AML-193 (cell line): ENCODE results near the gene NUP160.
"Not testable (repeated sequence)": the region's sequence is repeated elsewhere in the genome, so short reads cannot be mapped to it uniquely, and the experiment has no call there.

Source experiments
- DNase-seq, 2 experiments: peaks; one replicate each; lab custom pipeline; 2025; lab: John Stamatoyannopoulos, UW

The NUP160 gene

GRCh38 chr11:47847892-47848699 lies at the start of gene NUP160:
TSS of gene NUP160 (minus strand) at chr11:47848350. CDS start at chr11:47848318, 32 bp downstream.
- DNase-seq, result peak; percentile 51 to 70

GRCh38 chr11:47896199-47896598 lies 48.0 kb upstream of the NUP160 start:
- no peak for DNase-seq

GRCh38 chr11:47895035-47895434 lies 46.9 kb upstream of the NUP160 start:
- no peak for DNase-seq

GRCh38 chr11:47892546-47893276 lies 44.6 kb upstream of the NUP160 start:
- not testable (repeated sequence) for DNase-seq

GRCh38 chr11:47891886-47892285 lies 43.7 kb upstream of the NUP160 start:
- no peak for DNase-seq

GRCh38 chr11:47889714-47890441 lies 41.7 kb upstream of the NUP160 start:
- DNase-seq, result no peak

- no peak for DNase-seq
These were observed 39.9 kb upstream of the NUP160 start for GRCh38 chr11:47887910-47888569.

GRCh38 chr11:47886096-47886495 lies 37.9 kb upstream of the NUP160 start:
- DNase-seq, result no peak

GRCh38 chr11:47882437-47882836 lies 34.3 kb upstream of the NUP160 start:
- DNase-seq, result not testable (repeated sequence)

- no peak for DNase-seq
These were observed 33.0 kb upstream of the NUP160 start for GRCh38 chr11:47881145-47881544.

GRCh38 chr11:47879259-47880158 lies 31.4 kb upstream of the NUP160 start:
- DNase-seq, result no peak

GRCh38 chr11:47875858-47876257 lies 27.7 kb upstream of the NUP160 start:
- not testable (repeated sequence) for DNase-seq

GRCh38 chr11:47870404-47870803 lies 22.3 kb upstream of the NUP160 start:
- no peak for DNase-seq

GRCh38 chr11:47869544-47870393 lies 21.6 kb upstream of the NUP160 start:
- DNase-seq, result no peak

- no peak for DNase-seq
These were observed 19.7 kb upstream of the NUP160 start for GRCh38 chr11:47867823-47868222.

GRCh38 chr11:47866892-47867291 lies 18.7 kb upstream of the NUP160 start:
- DNase-seq, result not testable (repeated sequence)

- no peak for DNase-seq
These were observed 16.8 kb upstream of the NUP160 start for GRCh38 chr11:47864901-47865300.

- no peak for DNase-seq
These were observed 15.8 kb upstream of the NUP160 start for GRCh38 chr11:47863898-47864430.

- no peak for DNase-seq
These were observed 15.2 kb upstream of the NUP160 start for GRCh38 chr11:47863189-47863897.
